HG02943 (cell line): ENCODE data around the gene CYBB.
"Not testable (repeated sequence)": the region's sequence is repeated elsewhere in the genome, so short reads cannot be mapped to it uniquely, and the experiment has no call there.

ENCODE experiments used
- ATAC-seq: cut with Tn5 transposase; IDR thresholded peaks from one replicate; pipeline ENCODE4 v1.9.1; 2021; ENCODE audit warnings: mild to moderate bottlenecking, low read depth, moderate library complexity; ENCODE audit not compliant: unreplicated experiment

The CYBB gene

DNA sequence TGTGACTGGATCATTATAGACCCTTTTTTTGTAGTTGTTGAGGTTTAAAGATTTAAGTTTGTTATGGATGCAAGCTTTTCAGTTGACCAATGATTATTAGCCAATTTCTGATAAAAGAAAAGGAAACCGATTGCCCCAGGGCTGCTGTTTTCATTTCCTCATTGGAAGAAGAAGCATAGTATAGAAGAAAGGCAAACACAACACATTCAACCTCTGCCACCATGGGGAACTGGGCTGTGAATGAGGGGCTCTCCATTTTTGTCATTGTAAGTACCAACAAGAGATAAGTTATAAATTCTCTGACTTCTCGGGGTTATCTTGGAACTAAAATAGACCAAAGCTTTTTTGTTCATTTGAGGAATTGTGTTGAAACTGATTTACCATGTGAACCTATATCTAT, at the start of gene CYBB:
Gene CYBB (plus strand): TSS at position 203 of the 400 bp plus-strand sequence. CDS start 19 bp downstream, at position 222.
- ATAC-seq: no peak

- ATAC-seq: peak; percentile 63
Observed at GRCh38 chrX:37745354-37745753, 34.5 kb upstream of the CYBB start.

DNA sequence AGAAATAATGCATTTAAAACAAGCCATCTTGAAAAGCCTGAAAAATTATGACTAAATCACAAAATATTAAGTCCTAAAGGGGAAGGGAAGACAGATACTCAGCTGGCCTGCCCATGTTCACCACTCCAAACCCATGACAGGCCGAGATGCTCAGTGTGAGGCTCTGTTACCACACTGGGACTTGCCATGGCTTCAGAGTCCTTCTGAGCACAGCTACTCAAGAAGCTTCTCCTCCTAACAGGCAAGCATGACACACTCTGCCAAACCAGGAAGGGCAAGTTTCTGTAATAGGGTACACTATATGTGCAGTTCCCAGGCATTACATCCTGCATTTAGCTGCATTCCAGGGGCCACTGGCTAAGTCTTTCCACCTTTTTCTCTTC, 34.0 kb upstream of the CYBB start:
- peak; percentile 36 for ATAC-seq

DNA sequence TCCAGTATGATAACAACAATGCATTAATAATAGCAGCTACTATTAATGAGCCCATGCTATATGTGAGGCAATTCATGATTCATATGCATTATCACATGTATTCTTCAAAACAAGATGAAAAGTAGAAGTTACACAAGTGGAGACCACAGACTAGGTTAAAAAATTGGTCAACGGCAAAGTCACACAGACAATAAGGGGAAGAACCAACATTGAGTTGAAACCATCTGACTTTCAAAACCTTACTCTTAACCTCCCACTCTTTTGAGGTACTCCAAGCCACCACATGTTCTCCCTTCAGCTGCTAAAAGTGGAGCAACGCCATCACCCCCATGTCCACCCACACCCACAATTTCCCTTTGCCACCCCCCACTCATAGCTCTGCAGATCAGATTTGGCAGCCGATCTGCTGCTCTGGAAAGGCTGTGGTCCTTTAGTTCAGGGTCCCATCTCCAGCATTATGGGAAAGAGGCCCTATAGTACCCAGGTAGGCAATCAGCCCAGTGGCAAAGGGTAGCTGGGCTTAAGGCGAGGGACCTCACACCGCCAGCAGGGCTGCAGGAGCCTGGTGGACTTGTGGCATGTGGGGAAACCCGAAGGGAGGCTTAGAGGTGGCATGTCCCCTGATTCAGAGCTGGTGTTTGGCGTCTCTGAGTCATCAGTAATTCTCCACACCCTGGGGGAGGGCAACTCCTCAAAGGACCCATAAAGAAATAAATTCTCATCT, 33.5 kb upstream of the CYBB start:
- ATAC-seq: peak; percentile 78

DNA sequence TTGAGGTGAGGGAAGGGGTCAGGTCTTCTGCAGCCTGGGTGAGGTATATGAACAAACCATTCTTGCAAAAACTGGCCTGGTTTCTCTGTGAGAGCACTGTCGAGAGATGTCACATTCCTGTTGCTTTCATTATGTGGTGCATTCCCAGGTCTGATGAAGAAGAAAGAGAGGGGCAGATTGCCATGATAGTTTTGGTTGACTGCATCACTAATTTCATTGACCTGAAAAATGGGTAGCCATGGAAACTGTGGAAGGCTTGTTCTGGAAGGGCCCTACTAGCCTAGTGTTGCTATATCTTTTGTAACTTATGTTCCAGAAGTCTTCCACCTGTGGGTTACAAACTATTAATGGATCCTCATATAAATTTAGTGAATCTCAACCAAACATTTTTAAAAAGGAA, 32.9 kb upstream of the CYBB start:
- ATAC-seq: no peak

DNA sequence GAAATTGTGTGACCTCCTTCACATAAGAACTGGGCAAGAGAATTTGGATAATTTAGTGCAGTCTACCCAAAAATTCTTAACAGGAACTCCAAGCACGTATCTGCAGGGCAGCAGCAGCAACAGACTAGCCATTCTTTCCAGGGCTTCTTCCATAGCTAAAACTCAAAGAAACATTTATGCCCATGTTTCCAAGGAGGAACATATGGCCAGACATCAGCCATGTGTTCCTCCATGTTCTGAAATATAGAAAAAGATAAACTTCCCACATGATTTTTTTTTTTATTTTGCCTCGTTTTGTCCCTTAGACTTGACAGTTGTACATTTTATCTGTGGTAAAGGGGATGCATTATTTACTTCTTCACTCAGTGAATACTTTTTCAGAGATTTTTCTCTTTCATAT, 27.6 kb upstream of the CYBB start:
- no peak for ATAC-seq

GRCh38 chrX:37752936-37753335, 26.9 kb upstream of the CYBB start:
- no peak for ATAC-seq

DNA sequence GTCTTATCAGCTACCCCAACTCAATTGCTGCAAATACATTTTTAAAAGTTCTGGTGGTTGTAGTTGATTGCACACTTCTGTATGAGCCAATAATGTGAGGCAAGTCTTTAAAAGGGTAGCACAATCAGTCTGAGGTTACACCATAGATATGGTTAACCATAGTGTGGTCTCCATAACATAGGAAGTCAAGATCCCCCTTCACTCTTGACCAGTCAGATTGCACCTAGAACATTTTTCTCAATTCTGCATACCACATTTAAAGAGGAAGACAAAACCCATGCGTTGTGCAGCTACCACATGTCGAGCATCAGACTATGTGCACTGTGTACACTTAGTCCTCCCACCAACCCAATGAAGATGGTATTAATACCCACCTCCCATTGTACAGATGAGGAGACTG, 26.5 kb upstream of the CYBB start:
- ATAC-seq: no peak

DNA sequence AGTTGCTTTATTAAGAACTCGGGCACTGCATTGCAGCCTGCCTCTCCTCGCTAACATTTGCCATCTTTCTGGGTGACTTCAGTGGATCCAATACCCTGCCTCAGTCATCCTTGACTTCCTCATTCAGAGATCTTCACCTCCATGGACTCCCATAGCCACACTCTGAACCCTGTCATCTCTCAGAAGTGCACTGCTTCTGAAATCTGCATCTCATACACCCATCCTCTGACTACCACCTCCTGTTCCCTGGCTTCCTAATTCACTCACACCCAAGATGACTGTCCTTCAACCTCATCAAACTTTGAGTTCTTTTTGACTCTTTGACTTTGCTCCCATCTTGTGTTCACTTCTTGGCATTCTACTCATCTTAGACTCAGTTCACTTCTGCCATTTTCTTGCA, 25.3 kb upstream of the CYBB start:
- ATAC-seq: peak; percentile 6

- ATAC-seq: peak; percentile 91
Observed at GRCh38 chrX:37755025-37755424, 24.8 kb upstream of the CYBB start.

GRCh38 chrX:37757082-37757481, 22.8 kb upstream of the CYBB start:
- no peak for ATAC-seq

DNA sequence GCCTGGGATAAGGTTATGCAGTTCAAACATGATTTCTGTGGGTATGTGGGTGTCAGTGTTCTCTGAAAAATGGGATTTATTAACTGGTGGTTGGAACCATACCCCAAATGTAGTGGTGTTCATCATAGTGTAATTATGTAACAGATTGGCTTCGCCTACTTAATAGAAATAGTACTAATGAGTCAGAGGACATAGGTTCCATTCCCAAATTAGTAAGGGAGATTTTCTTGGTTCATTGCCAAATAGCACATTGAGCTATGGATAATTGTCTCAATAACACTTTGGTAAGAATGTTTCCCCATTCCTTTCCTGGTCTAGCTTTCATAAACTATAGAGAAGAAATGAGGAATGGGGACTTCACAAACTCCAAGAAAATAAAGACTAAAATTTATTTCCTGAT, 20.5 kb upstream of the CYBB start:
- ATAC-seq: no peak

GRCh38 chrX:37759878-37760418, 19.9 kb upstream of the CYBB start:
- ATAC-seq: no peak

GRCh38 chrX:37763400-37763799, 16.5 kb upstream of the CYBB start:
- no peak for ATAC-seq

DNA sequence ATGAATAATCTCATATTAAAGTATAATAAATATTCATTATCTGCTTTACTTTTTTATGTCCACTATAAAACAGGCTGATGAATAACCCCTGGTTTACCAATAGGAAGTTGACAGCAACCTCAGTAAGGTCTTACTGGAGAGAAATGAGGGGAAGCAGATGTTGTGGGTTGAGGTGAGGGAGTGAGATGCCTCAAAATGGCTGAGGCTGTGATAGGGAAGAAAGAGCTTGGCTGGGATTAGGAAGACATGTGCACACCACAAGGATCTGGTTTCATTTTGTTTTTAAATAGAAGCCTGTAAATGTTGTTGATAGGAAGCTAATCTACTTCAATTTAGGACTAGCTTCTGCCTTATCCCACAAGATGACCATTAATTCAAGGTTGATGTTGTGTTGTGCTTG, 14.4 kb upstream of the CYBB start:
- no peak for ATAC-seq

DNA sequence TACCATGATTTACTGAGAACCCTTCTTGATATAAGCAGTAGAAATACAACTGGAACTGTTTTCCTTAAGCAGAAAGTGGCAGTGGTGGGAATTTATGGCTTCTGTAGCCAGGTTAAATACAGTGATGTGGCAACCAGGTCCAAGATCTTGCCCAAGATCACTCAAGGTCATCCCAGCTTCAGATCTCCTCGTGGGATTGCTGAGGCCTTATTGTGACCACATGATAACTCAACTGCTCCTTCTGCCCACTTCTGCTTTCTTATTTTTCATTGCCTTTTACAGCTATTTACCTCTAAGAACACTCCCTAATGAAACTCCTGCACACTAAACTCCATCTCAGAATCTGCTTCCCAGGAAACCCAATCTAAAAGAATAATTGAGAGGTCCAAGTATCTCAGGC, 12.4 kb upstream of the CYBB start:
- ATAC-seq: no peak

DNA sequence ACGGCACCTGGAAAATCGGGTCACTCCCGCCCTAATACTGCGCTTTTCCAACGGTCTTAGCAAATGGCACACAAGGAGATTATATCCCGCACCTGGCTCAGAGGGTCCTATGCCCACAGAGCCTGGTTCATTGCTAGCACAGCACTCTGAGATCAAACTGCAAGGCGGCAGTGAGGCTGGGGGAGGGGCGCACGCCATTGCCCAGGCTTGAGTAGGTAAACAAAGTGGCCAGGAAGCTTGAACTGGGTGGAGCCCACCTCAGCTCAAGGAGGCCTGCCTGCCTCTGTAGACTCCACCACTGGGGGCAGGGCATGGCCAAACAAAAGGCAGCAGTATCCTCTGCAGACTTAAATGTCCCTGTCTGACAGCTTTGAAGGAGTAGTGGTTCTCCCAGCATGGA, 11.0 kb upstream of the CYBB start:
- not testable (repeated sequence) for ATAC-seq

DNA sequence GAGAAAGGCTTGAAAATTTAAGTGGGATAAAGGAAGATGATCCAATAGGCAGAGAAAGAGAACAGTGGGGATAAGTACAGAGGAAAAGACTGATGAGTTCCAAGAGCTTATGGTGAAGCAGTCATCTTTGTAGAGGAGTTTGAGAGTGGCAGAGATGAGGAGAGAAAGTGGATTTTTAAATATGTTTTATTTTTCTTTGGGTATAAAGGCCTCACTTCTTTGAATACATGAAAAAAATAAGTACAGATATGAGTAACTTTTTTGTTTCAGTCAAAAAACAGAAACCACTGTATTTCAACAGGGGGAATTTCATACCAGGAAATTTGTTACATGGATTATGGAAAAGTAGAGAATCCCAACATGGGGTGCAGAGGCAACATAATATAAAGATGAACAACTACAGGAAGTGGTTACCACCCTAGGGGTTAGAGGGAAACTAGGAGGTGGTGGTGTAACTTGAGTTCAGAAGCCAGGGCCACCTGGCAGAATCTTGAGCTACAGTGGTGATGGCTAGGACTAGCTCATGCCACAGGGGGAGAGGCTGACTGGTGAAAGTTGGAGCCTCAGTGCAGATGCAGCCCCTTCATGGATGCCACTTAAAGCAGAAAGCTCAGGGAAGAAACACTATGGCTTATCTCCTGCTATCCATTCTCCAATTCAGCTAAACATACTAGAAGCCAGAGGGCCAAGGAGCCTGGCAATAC, 3.4 kb upstream of the CYBB start:
- ATAC-seq: peak; percentile 67

- peak; percentile 24 for ATAC-seq
Observed at GRCh38 chrX:37776987-37777325, 2.9 kb upstream of the CYBB start.

GRCh38 chrX:37781081-37781480, 1.2 kb downstream of the CYBB start:
- no peak for ATAC-seq

- ATAC-seq: no peak
Observed at GRCh38 chrX:37781814-37782213, 2.0 kb downstream of the CYBB start.

DNA sequence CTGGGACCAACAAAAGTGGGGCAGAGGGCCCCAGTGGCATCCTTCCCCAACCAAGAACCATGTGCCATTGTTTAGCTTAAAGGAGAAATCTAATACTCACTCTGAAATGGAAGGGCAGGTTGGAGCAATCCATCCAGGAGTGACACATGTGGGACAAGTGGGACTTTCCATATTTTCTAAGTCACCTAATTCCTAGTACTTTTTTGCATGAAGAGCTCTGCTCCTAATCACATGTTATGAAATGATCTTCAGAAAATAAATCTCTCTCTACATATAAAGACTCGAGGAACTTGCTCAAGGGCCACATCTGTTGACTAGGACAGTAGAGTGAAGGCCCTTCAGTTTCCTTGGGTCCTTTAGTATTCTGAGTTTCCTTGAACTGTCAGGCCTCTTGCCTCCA, 2.5 kb downstream of the CYBB start:
- ATAC-seq: no peak
